Activated CD8-positive, alpha-beta memory T cell treated with anti-CD3 and anti-CD28 coated beads, Interleukin-2, amount 50 U/mL, for 1 hour (primary cell): ENCODE data around the gene UBA5.
"Not testable (repeated sequence)": the region's sequence is repeated elsewhere in the genome, so short reads cannot be mapped to it uniquely, and the experiment has no call there.

ENCODE experiments used
- DNase-seq: peaks from one replicate; pipeline ENCODE4 v3.0.0-alpha.2; 2020; ENCODE audit errors: extremely low read depth

Gene UBA5

DNA sequence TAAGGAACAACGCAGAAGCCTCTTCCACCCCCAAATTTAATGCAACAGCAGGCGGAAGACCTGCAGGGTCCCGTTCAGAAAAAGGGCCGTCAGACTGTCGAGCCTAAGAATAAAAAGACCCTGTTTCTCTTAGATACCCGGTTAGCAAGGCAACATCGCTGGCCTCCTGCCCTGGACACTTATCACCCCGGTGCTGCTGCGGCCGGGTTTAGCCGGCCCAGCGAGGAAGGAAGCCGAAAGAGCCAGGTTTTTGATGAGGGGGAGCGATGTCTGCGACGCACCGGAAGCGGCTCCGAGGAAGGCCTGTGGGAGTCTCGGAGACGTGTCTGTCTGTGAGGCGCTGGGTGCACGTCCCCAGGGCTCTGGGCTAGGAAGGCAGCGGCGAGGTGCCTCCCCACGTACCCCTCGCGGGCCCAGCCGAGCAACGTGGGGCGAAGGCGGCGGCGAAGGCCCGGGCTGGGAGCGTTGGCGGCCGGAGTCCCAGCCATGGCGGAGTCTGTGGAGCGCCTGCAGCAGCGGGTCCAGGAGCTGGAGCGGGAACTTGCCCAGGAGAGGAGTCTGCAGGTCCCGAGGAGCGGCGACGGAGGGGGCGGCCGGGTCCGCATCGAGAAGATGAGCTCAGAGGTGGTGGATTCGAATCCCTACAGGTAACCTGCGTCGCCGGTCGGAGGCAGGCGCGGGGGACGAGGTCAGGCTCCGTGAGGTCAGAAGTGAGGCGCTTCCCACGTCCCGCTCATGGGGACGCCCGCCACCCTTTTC lies at the start of gene UBA5:
UBA5 (plus strand) TSS at position 278 of the 759 bp plus-strand sequence; CDS start at position 487, 209 bp downstream.
- peak; percentile 31 for DNase-seq

GRCh38 chr3:132615301-132615700 lies 44.8 kb upstream of the UBA5 start:
- not testable (repeated sequence) for DNase-seq

GRCh38 chr3:132615881-132616280 lies 44.2 kb upstream of the UBA5 start:
- no peak for DNase-seq

DNA sequence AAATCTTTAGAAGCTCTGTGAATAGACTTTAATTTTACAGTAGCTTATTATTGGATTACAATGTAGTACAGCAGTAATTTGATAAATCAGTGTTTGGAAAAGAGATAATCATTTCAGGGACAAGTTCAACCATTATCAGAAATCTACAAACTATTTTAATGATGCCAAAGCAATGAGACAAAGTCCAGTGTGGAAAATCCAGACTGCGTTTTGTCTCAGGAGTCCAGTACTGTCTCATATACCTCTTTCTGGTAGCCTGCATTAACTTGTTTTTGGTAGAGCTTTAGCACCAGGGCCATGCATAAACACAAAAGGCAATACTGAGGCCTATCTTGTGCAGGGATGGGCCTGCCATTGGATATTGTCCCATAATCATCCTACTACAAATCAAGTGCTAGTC lies 43.3 kb upstream of the UBA5 start:
- no peak for DNase-seq

- DNase-seq = no peak
Observed at GRCh38 chr3:132622148-132622547, 38.0 kb upstream of the UBA5 start.

- DNase-seq = no peak
Observed at GRCh38 chr3:132622761-132623160, 37.4 kb upstream of the UBA5 start.

GRCh38 chr3:132623646-132624045 lies 36.5 kb upstream of the UBA5 start:
- no peak for DNase-seq

DNA sequence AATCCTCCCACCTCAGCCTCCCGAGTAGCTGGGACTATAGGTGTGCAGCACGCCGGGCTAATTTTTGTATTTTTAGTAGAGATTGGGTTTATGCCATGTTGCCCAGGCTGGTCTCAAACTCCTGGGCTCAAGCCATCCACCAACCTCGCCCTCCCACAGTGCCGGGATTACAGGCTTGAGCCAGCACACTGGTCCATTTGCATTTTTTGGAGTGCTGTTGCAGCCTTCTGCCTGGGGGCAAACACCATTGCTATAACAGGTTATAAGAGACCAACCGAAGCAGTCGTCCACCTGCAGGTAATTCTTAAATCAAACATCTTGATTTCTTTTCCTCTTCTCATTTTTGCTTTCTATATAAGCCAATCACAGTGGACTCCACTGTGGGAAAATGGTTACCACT lies 35.3 kb upstream of the UBA5 start:
- DNase-seq = no peak

GRCh38 chr3:132625613-132626012 lies 34.5 kb upstream of the UBA5 start:
- no peak for DNase-seq

GRCh38 chr3:132626955-132627354 lies 33.2 kb upstream of the UBA5 start:
- DNase-seq = no peak

- DNase-seq = no peak
Observed at GRCh38 chr3:132628157-132628556, 32.0 kb upstream of the UBA5 start.

- DNase-seq = no peak
Observed at GRCh38 chr3:132629928-132630327, 30.2 kb upstream of the UBA5 start.

GRCh38 chr3:132630612-132631011 lies 29.5 kb upstream of the UBA5 start:
- no peak for DNase-seq

GRCh38 chr3:132635052-132635451 lies 25.1 kb upstream of the UBA5 start:
- no peak for DNase-seq

- DNase-seq = no peak
Observed at GRCh38 chr3:132637590-132637989, 22.5 kb upstream of the UBA5 start.

DNA sequence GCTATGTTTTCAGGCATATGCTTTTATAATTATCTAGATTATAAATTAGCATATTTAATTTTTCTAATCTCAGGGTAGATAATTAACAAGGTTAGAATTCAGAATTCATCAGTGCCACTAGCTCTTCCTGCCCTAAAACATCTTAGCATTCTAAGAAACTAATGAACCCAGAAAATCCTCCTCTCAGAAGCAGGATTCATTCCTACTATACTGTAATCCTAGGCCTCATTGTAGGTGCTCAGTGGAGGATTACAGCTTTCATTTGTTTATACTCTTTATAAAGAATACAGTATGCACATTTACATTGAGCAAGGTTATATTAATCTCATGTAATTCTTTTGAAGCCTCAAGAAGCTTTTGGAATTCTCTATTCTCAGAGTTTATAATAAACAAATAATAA lies 21.4 kb upstream of the UBA5 start:
- no peak for DNase-seq

DNA sequence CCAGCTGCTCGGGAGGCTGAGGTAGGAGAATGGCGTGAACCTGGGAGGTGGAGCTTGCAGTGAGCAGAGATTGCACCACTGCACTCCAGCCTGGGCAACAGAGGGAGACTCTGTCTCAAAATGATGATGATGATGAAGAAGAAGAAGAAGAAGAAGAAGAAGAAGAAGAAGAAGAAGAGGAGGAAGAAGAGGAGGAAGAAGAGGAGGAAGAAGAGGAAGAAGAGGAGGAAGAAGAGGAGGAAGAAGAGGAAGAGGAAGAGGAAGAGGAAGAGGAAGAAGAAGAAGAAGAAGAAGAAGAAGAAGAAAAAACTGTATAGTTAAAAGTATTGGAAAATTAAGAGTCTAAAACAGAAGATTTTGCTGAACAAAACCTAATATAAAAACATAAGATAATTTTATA lies 18.7 kb upstream of the UBA5 start:
- not testable (repeated sequence) for DNase-seq

- DNase-seq = no peak
Observed at GRCh38 chr3:132641837-132642538, 18.1 kb upstream of the UBA5 start.

- DNase-seq = no peak
Observed at GRCh38 chr3:132642539-132642847, 17.6 kb upstream of the UBA5 start.

DNA sequence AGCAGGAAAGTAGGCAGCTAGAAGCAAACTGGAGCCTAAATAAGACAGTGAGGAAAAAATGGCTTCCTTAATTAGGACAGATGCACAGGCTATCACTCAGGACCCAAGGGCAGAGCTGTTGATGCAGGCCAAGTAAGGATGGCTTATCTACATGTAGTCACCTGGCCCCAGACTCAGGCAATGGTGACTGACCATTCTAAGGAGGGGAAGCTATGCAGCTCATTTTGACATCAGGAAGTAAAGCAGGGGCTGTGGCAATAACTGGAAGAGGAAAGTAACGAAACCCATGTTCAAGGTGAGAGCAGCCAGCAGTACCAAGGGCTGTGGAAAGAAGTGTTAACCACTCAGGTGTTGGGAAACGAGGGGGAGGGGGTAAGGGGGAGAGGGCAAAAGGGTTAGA lies 16.8 kb upstream of the UBA5 start:
- no peak for DNase-seq

DNA sequence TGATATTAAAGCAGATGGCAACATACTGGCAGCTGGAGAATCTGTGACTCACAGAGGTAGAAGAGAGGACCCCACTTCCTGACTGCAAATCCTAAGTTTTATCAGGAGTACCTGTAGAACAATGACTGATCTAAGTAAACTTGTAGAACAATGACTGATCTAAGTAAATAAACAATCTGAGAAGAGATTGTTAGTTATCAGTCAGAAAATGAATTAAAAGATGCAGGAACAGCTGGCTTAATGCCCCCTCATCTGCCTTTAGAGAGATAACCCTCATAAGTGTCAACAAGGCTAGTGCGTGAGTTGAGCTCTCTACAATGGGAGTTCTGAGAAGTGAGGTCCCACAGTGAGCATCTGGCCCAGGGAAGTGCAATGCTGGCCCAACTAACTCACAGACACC lies 15.1 kb upstream of the UBA5 start:
- no peak for DNase-seq

DNA sequence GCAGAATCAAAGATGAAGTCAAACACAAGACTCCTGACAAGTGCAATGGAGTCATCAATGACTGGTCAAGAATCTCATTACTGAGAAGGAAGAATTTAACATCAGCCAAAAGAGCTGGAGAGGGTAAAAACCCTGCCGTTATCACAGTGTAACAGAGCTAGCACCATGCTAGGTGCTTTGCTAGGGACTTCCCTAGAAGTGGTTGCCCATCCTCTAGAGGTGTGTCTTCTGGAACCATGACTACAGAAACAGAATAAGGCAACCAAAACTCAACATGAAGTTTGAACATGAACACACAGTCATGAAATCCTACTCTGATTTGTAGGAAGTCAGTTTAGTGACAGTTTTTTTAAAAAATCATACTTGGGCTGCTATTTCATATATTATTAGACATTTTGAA lies 10.0 kb upstream of the UBA5 start:
- DNase-seq = no peak

GRCh38 chr3:132652640-132653270 lies 7.4 kb upstream of the UBA5 start:
- no peak for DNase-seq
